CD4-positive, alpha-beta T cell treated with Interleukin-10 for 1 hour (primary cell): ENCODE measurements around the gene HIPK2.
A peak's percentile ranks its signal among the peaks of the same experiment; 100 is the strongest.

Experiments used
- DNase-seq: peaks from one replicate; pipeline ENCODE4 v3.0.0-alpha.2; 2020

The HIPK2 gene

GRCh38 chr7:139666501-139666900 is 111.3 kb downstream of the HIPK2 start:
- DNase-seq: no peak

GRCh38 chr7:139664434-139664833 is 113.4 kb downstream of the HIPK2 start:
- DNase-seq: no peak

GRCh38 chr7:139663608-139664177 is 114.1 kb downstream of the HIPK2 start:
- no peak for DNase-seq

DNA sequence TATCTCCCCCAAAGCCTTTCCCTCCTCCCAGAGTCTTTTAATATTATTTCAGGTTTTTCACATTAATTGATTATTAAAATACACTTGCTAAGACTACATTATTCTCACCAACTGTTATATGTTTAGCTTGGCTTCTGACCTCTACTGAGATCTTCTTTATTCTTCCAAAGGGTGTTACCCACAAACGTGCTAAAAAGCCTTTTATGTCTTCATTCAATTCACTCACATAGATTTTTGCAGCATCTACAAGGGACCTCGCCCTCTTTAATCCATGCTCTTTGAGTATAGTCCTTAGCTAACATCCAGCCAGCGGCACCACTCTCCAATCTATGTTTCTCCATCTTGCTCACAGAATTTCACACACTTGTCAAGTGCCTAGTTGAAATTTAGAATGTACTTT is 115.9 kb downstream of the HIPK2 start:
- no peak for DNase-seq

- DNase-seq: no peak
These were observed 116.8 kb downstream of the HIPK2 start for GRCh38 chr7:139661043-139661440.

GRCh38 chr7:139660317-139661042 is 117.3 kb downstream of the HIPK2 start:
- no peak for DNase-seq

GRCh38 chr7:139659922-139660316 is 117.9 kb downstream of the HIPK2 start:
- no peak for DNase-seq

DNA sequence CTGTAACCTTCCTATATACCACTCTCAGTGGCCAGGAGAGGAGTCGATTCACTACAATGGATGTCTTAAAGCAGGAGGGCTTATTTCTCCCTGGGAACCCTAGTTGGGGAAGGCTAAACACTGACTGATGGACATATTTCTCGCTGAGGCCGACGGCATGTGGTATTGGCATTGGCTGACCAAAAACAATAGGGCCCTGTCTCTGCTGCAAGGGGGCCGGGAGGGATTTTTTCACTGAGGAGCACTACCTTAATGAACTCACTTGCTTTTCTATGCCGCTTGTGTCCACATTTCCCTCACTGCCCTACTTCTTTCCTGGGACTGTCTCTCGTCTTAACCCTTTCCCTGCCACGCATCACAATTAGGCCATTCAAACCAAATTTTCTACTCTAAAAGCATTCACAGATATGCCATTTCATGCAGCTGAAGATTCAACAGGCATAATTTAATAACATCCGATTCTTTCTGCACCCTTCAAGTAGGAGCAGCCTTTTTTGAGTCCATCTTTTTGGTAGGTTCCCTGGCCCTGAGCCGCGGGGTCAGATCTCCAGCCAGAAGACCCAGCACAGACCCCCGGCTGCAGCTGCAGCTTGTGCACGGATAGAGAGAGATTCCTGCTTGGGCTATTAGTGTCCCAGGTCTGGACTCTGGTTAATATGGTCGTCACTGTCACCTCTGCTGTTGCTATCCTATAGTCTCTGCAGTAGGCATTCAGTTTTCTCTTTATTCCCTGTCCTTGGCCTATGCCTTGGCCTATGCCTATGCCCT is 118.7 kb downstream of the HIPK2 start:
- no peak for DNase-seq

- no peak for DNase-seq
These were observed 119.5 kb downstream of the HIPK2 start for GRCh38 chr7:139658296-139658695.

- DNase-seq: no peak
These were observed 120.1 kb downstream of the HIPK2 start for GRCh38 chr7:139657725-139658124.

DNA sequence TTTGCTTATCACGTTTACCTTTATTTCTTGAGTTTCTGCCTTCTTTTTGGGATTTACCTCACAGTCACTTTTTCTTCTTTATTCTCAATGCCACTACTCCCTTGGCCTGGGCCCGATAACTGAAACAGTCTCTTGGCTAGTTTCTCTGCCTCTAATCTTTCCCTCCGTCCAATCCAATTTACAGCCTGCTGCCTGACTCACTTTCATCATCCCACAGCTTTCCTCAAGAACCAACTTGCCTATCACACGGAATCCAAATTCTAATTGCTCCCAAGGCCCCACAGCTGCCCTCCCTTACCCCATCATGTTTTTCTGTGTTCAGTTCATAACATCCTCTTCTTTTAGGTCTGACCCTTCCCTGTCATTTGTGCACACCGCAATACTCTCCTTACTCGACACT is 121.4 kb downstream of the HIPK2 start:
- DNase-seq: no peak

DNA sequence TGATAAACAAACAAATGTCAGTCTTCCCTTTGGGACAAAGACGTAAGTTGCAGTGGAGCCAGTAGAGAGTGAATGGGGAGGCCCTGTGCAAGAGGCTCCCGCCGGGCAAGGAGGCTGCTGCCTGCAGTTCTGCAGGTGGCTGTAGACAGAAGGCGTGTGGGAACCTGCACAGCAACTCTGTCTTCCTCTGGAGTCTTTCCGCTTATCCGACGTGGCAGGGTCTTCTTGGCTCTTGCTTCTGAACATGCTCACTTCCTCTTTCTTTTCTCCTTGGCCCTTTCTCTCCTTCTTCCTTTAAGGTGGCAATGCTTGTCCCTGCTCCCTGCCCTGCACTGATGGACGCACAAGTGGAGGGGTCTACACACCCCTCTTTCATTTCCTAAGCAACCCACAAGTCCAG is 122.5 kb downstream of the HIPK2 start:
- no peak for DNase-seq

DNA sequence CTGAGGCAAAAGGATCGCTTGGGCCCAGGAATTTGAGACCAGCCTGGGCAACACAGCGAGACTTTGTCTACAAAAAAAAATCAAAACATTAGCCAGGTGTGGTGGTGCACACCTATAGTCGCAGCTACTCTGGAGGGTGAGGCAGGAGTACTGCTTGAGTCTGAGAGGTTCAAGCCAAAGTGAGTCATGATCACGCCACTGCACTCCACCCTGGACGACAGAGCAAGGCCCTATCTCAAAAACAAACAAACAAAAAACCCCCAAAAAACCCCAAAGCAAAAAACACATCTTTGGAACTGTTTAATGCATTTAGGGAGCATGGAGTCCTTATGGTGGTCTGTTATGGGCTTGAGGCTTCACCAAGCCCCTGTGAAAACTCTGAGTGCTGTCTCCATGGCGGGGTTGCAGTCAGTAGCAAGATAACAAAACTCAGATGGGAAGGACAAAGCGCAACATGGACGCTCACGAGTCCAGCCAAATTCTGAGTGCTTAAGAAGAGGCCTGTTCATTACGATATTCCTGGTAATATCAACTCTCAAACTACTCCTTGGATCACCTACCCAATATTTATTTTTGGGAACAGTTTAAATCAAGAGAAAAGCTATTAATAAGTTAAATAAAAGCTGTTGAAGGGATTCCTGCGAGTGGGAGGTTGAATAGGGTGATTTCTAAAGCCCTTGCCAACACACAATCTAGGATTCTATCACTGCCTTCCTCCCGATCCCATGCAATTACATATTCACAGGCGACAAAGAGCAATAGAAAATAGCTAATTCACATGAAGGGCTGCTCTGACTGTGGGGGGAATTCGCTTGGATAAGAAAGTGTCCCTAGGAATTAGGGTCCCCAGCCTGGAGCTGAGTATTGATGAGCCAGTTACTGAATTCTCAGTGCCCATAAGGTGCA is 123.3 kb downstream of the HIPK2 start:
- no peak for DNase-seq

GRCh38 chr7:139651914-139652313 is 125.9 kb downstream of the HIPK2 start:
- DNase-seq: no peak

- no peak for DNase-seq
These were observed 126.5 kb downstream of the HIPK2 start for GRCh38 chr7:139651308-139651707.

GRCh38 chr7:139650429-139651100 is 127.2 kb downstream of the HIPK2 start:
- DNase-seq: no peak

GRCh38 chr7:139648941-139649425 is 128.8 kb downstream of the HIPK2 start:
- peak; percentile 12 for DNase-seq

GRCh38 chr7:139648391-139648861 is 129.4 kb downstream of the HIPK2 start:
- no peak for DNase-seq

DNA sequence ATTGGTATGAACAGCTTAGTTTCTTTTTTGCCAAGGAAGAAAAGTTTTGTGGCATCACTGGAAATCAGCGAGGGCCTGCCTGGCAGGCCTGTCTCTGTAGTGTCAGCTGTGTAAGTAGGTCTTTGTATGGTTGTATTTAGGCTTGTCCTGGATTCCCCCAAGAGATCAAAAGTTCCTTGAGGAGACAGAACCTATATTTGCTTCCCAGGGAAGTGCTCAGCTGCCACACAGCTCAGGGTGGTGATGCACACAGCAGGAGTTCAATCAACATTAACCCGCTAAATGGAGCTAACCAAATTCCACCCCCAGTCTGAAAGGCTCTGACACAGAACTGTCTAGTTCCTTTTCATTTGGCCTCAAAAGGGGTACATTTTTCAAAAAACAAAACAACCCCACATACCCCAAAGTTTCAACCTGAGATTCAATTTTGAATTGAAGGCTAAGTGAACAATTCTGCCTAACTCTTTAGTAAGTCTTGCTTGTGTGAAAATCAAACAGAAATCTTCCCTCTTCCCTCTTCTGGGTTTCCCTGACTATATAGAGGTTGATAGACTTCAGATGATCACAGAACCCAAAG is 129.9 kb downstream of the HIPK2 start:
- DNase-seq: no peak

DNA sequence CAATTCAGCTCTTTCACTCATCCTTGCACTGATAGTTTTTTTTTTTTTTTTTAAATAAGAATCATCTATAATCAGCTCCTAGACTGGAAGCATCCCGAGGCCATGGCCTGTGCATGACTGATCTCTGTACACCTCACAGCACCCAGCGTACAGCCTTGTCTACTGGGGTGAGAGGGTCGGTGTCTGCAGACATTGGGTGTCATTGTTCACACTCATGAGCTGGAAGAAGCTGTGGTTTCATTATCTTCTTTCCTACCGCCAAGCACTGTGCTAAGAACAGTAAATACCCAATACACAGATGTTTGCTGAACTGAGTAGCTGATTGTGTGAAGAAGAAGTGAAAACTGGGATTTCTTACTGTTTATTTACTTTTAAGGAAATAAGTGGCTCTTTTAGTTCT is 130.7 kb downstream of the HIPK2 start:
- no peak for DNase-seq

- no peak for DNase-seq
These were observed 131.2 kb downstream of the HIPK2 start for GRCh38 chr7:139646566-139646965.
